ENCODE results near the gene CDHR4.

DNA sequence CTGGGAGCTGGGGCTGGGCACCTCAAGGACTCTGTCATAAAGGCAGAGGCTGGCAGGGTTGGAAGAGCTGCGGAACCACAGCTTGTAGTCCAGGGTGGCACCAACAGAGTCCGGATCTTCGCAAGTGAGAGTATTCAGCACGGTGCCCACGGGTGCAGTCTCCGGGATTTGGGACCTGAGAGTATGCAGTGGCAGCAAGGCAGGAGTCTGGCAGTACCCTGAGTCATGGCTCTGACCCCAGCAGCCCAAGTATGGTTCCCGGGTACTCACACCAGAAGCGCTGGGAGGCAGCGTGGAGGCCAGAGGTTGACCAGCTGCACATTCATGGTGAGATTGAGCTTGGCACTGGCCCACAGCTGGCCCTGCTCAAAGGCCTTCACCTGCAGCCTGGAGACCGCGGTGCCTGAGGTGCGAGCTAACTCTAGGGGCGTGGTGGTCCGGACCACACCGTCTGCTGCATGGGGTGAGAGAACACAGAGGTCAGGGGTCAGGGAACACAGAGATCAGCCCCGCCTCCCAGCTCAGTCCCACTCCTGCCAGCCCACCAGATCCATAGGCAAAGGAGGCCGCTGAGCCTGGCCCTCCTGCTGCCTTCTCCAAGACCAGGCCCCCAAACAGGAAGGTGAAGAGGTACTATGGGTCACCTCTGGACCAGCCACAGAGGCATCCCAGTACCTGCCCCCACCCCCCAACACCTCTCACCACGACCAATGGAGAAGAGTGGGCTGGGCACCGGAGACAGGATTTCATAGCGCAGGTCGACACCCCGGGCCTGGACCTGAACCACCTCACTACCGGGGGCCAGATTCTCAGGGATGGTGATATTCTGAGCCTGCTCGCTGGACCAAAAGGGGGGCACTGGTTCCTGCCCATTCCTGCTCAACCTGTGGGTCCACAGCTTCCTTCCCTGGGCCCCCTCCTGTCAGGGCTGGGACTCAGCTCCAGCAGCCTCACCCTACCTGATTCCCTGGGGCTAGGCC lies 4.5 kb downstream of the CDHR4 start:
- TF ChIP-seq, protein P1, sequence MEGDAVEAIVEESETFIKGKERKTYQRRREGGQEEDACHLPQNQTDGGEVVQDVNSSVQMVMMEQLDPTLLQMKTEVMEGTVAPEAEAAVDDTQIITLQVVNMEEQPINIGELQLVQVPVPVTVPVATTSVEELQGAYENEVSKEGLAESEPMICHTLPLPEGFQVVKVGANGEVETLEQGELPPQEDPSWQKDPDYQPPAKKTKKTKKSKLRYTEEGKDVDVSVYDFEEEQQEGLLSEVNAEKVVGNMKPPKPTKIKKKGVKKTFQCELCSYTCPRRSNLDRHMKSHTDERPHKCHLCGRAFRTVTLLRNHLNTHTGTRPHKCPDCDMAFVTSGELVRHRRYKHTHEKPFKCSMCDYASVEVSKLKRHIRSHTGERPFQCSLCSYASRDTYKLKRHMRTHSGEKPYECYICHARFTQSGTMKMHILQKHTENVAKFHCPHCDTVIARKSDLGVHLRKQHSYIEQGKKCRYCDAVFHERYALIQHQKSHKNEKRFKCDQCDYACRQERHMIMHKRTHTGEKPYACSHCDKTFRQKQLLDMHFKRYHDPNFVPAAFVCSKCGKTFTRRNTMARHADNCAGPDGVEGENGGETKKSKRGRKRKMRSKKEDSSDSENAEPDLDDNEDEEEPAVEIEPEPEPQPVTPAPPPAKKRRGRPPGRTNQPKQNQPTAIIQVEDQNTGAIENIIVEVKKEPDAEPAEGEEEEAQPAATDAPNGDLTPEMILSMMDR (IDR thresholded peaks at IDR 0.05), result no peak
- no peak for TF ChIP-seq POLR2A (IDR thresholded peaks at IDR 0.05)

Data from ovary (tissue), 3 donors.